ENCODE measurements around the gene GPX2.
A peak's percentile ranks its signal among the peaks of the same experiment; 100 is the strongest.
"Not testable (repeated sequence)": the region's sequence is repeated elsewhere in the genome, so short reads cannot be mapped to it uniquely, and the experiment has no call there.

Gene GPX2

GRCh38 chr14:64915029-64915424 is 27.5 kb downstream of the GPX2 start:
- Histone ChIP-seq H3K27ac (ENCODE audit: low read length) (peak overlapping the region; percentile 54; the same call in 1 of the 2 replicates), H3F3A (ENCODE audit: insufficient read depth, low read length) (no peaks in the 10 kb centered on the region), H3K9ac (ENCODE audit: low read length) (peak overlapping the region; percentile 91; the same call in 1 of the 2 replicates), H3K9me3 (replicated peaks; ENCODE audit: insufficient read depth, low read length) (no peaks in the 10 kb centered on the region), H3K4me1 (ENCODE audit: low read length) (peaks cover 10% of the 10 kb centered on the region; the same call in 1 of the 2 replicates), H2AFZ (ENCODE audit: low read length) (peak overlapping the region; percentile 74; the same call in 1 of the 2 replicates), H4K20me1 (ENCODE audit: insufficient read depth, low read length) (no peaks in the 10 kb centered on the region), H3K4me3 (ENCODE audit: low read length) (peak overlapping the region; percentile 86), H3K79me2 (ENCODE audit: low read length) (peaks cover 53% of the 10 kb centered on the region), H3K36me3 (replicated peaks; ENCODE audit: insufficient read depth, low read length) (no peaks in the 10 kb centered on the region), H3K4me2 (ENCODE audit: low read depth, low read length) (peak overlapping the region; percentile 77), H3K9me2 (replicated peaks; ENCODE audit: insufficient read depth, low read length) (no peaks in the 10 kb centered on the region), H3K27me3 (replicated peaks; ENCODE audit: insufficient read depth, low read length) (no peaks in the 10 kb centered on the region)
- TF ChIP-seq EZH2 (optimal IDR thresholded peaks at IDR 0.05; ENCODE audit: low read depth, low read length) (no peak), CTCF (IDR thresholded peaks at IDR 0.05; ENCODE audit: low read length) (no peak), EZH2phosphoT487 (IDR thresholded peaks at IDR 0.05; ENCODE audit: low read length) (no peak)
- no peak for DNase-seq

GRCh38 chr14:64914237-64915028 is 28.1 kb downstream of the GPX2 start, which contains the start of gene CHURC1:
Gene CHURC1 (plus strand): TSS chr14:64914455. CDS start chr14:64914496, 41 bp downstream.
- peak within 1 kb of the TSS; percentile 77 for H3K4me2 ChIP-seq (ENCODE audit: low read depth, low read length)
- DNase-seq = peak; percentile 92
- peaks cover 50% of the 10 kb centered on the region for H3K79me2 ChIP-seq (ENCODE audit: low read length)
- H2AFZ ChIP-seq (ENCODE audit: low read length) = peak within 1 kb of the TSS; percentile 74
- H3K9me3 ChIP-seq (replicated peaks; ENCODE audit: insufficient read depth, low read length) = no peaks in the 10 kb centered on the region
- H3K9ac ChIP-seq (ENCODE audit: low read length) = peak within 1 kb of the TSS; percentile 91
- H4K20me1 ChIP-seq (ENCODE audit: insufficient read depth, low read length) = no peaks in the 10 kb centered on the region
- peak within 1 kb of the TSS; percentile 86 for H3K4me3 ChIP-seq (ENCODE audit: low read length)
- H3K4me1 ChIP-seq (ENCODE audit: low read length) = peaks cover 10% of the 10 kb centered on the region; the same call in 1 of the 2 replicates
- H3K27me3 ChIP-seq (replicated peaks; ENCODE audit: insufficient read depth, low read length) = no peaks in the 10 kb centered on the region
- H3K27ac ChIP-seq (ENCODE audit: low read length) = peak within 1 kb of the TSS; percentile 54
- no peaks in the 10 kb centered on the region for H3F3A ChIP-seq (ENCODE audit: insufficient read depth, low read length)
- H3K36me3 ChIP-seq (replicated peaks; ENCODE audit: insufficient read depth, low read length) = no peaks in the 10 kb centered on the region
- no peak for TF ChIP-seq EZH2phosphoT487 (IDR thresholded peaks at IDR 0.05; ENCODE audit: low read length)
- TF ChIP-seq CTCF (IDR thresholded peaks at IDR 0.05; ENCODE audit: low read length) = no peak
- TF ChIP-seq EZH2 (optimal IDR thresholded peaks at IDR 0.05; ENCODE audit: low read depth, low read length) = no peak
- no peaks in the 10 kb centered on the region for H3K9me2 ChIP-seq (replicated peaks; ENCODE audit: insufficient read depth, low read length)

GRCh38 chr14:64913477-64913876 is 29.1 kb downstream of the GPX2 start:
- H3K36me3 ChIP-seq (replicated peaks; ENCODE audit: insufficient read depth, low read length); H2AFZ ChIP-seq (ENCODE audit: low read length); H3K9me3 ChIP-seq (replicated peaks; ENCODE audit: insufficient read depth, low read length); H3K9me2 ChIP-seq (replicated peaks; ENCODE audit: insufficient read depth, low read length); DNase-seq; H3K9ac ChIP-seq (ENCODE audit: low read length); H3K4me3 ChIP-seq (ENCODE audit: low read length); H3F3A ChIP-seq (ENCODE audit: insufficient read depth, low read length); H4K20me1 ChIP-seq (ENCODE audit: insufficient read depth, low read length); H3K27me3 ChIP-seq (replicated peaks; ENCODE audit: insufficient read depth, low read length); H3K27ac ChIP-seq (ENCODE audit: low read length): not testable (repeated sequence)
- H3K79me2 ChIP-seq (ENCODE audit: low read length) = peaks cover 41% of the 10 kb centered on the region
- H3K4me1 ChIP-seq (ENCODE audit: low read length) = peaks cover 10% of the 10 kb centered on the region; the same call in 1 of the 2 replicates
- H3K4me2 ChIP-seq (ENCODE audit: low read depth, low read length) = peak overlapping the region; percentile 72

GRCh38 chr14:64912261-64912660 is 30.3 kb downstream of the GPX2 start:
- no peaks in the 10 kb centered on the region for H3K9me3 ChIP-seq (replicated peaks; ENCODE audit: insufficient read depth, low read length)
- no peaks in the 10 kb centered on the region for H4K20me1 ChIP-seq (ENCODE audit: insufficient read depth, low read length)
- H3K27me3 ChIP-seq (replicated peaks; ENCODE audit: insufficient read depth, low read length) = no peaks in the 10 kb centered on the region
- no peak overlapping the region for H3K4me3 ChIP-seq (ENCODE audit: low read length)
- no peak for TF ChIP-seq EZH2 (optimal IDR thresholded peaks at IDR 0.05; ENCODE audit: low read depth, low read length)
- no peak for TF ChIP-seq CTCF (IDR thresholded peaks at IDR 0.05; ENCODE audit: low read length)
- TF ChIP-seq EZH2phosphoT487 (IDR thresholded peaks at IDR 0.05; ENCODE audit: low read length) = no peak
- peaks cover 29% of the 10 kb centered on the region for H3K79me2 ChIP-seq (ENCODE audit: low read length)
- no peaks in the 10 kb centered on the region for H3K36me3 ChIP-seq (replicated peaks; ENCODE audit: insufficient read depth, low read length)
- H3F3A ChIP-seq (ENCODE audit: insufficient read depth, low read length) = no peaks in the 10 kb centered on the region
- no peak overlapping the region; the same call in 1 of the 2 replicates for H3K27ac ChIP-seq (ENCODE audit: low read length)
- peaks cover 10% of the 10 kb centered on the region; the same call in 1 of the 2 replicates for H3K4me1 ChIP-seq (ENCODE audit: low read length)
- 0 out of 2 replicates have a peak overlapping the region, but pooled peaks have one; percentile 15 for H3K4me2 ChIP-seq (ENCODE audit: low read depth, low read length)
- peak; percentile 40 for DNase-seq
- no peak overlapping the region for H3K9ac ChIP-seq (ENCODE audit: low read length)
- H3K9me2 ChIP-seq (replicated peaks; ENCODE audit: insufficient read depth, low read length) = no peaks in the 10 kb centered on the region
- H2AFZ ChIP-seq (ENCODE audit: low read length) = no peak overlapping the region

All from MM.1S (cell line).